Measurements from ENCODE around the gene CACNA2D4.

DNA sequence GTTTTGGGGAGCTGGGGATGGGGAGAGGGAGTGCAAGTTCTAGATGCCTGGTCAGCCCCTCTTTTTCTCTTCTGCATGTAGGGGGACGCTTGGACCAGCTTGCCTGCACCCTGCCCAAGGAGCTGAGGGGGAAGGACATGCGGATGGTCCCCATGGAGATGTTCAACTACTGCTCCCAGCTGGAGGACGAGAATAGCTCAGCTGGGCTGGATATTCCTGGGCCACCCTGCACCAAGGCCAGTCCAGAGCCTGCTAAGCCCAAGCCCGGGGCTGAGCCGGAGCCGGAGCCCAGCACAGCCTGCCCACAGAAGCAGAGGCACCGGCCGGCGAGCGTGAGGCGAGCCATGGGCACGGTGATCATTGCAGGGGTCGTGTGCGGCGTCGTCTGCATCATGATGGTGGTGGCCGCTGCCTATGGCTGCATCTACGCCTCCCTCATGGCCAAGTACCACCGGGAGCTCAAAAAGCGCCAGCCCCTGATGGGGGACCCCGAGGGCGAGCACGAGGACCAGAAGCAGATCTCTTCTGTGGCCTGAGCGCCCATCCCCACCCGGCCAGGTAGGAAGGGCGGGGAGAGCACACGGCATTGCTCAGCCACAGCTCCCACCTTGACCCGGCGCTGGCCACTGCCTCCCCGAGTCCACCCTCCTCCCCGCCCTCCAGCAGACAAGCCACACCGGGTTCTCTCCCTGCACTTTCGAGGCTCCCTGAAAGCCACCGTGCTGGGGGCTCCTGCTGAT is 84.1 kb downstream of the CACNA2D4 start:
- TF ChIP-seq, protein P1, sequence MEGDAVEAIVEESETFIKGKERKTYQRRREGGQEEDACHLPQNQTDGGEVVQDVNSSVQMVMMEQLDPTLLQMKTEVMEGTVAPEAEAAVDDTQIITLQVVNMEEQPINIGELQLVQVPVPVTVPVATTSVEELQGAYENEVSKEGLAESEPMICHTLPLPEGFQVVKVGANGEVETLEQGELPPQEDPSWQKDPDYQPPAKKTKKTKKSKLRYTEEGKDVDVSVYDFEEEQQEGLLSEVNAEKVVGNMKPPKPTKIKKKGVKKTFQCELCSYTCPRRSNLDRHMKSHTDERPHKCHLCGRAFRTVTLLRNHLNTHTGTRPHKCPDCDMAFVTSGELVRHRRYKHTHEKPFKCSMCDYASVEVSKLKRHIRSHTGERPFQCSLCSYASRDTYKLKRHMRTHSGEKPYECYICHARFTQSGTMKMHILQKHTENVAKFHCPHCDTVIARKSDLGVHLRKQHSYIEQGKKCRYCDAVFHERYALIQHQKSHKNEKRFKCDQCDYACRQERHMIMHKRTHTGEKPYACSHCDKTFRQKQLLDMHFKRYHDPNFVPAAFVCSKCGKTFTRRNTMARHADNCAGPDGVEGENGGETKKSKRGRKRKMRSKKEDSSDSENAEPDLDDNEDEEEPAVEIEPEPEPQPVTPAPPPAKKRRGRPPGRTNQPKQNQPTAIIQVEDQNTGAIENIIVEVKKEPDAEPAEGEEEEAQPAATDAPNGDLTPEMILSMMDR (IDR thresholded peaks at IDR 0.05 in 4 of 5, conservative IDR thresholded peaks at IDR 0.05 in 1 of 5) = no peak
- no peak for TF ChIP-seq POLR2A (IDR thresholded peaks at IDR 0.05)
